PC-3 (cell line): ENCODE results near the gene LCNL1.

Experiments
- EZH2phosphoT487 ChIP-seq: fragments of 300-600 bp; sonication (generic); IDR thresholded peaks from 2 replicates; pipeline ENCODE4 v1.6.1; 2018; ENCODE audit warnings: mild to moderate bottlenecking, antibody characterized with exemption, low read length, borderline replicate concordance
- TF ChIP-seq, protein P1 (sequence below): fragments of 300-600 bp; sonication (generic); conservative IDR thresholded peaks from 2 replicates; pipeline ENCODE4 v1.5.1; 2017; ENCODE audit warnings: antibody characterized with exemption, low read depth, mild to moderate bottlenecking, low read length

DNA sequence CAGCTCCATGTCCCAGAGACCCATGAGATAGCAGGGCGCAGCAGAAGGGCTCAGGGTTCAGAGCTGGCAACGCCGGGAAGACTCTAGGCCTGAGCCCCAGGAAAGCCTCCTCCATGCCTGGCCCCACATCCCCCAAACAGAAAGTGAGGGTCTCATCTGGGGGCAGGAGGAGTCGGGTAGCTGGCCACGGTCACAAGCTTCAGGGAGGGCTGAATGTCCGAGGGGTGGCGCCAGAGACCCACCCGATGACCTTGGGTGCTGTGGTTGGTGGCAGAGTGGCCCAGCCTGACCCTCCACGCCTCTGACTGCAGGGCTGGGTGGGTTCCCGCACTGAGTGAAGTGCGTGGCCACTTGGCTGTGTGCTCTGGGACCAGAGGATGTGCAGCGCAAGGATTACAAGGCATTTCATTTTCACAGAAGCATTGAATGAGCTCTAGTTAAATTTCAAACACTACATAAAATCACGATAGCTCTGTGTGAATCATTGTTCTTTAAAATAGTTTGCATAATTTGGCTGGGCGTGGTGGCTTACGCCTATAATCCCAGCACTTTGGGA lies 34.8 kb upstream of the LCNL1 start:
- TF ChIP-seq, protein P1, sequence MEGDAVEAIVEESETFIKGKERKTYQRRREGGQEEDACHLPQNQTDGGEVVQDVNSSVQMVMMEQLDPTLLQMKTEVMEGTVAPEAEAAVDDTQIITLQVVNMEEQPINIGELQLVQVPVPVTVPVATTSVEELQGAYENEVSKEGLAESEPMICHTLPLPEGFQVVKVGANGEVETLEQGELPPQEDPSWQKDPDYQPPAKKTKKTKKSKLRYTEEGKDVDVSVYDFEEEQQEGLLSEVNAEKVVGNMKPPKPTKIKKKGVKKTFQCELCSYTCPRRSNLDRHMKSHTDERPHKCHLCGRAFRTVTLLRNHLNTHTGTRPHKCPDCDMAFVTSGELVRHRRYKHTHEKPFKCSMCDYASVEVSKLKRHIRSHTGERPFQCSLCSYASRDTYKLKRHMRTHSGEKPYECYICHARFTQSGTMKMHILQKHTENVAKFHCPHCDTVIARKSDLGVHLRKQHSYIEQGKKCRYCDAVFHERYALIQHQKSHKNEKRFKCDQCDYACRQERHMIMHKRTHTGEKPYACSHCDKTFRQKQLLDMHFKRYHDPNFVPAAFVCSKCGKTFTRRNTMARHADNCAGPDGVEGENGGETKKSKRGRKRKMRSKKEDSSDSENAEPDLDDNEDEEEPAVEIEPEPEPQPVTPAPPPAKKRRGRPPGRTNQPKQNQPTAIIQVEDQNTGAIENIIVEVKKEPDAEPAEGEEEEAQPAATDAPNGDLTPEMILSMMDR = peak; percentile 44
- no peak for TF ChIP-seq EZH2phosphoT487
